NCI-H128 (cell line): ENCODE measurements around the gene PDSS2.
"Not testable (repeated sequence)": the region's sequence is repeated elsewhere in the genome, so short reads cannot be mapped to it uniquely, and the experiment has no call there.

Source experiments
- DNase-seq: peaks from one replicate; lab custom pipeline; 2025; ENCODE audit not compliant: unreplicated experiment; lab: John Stamatoyannopoulos, UW

The PDSS2 gene

DNA sequence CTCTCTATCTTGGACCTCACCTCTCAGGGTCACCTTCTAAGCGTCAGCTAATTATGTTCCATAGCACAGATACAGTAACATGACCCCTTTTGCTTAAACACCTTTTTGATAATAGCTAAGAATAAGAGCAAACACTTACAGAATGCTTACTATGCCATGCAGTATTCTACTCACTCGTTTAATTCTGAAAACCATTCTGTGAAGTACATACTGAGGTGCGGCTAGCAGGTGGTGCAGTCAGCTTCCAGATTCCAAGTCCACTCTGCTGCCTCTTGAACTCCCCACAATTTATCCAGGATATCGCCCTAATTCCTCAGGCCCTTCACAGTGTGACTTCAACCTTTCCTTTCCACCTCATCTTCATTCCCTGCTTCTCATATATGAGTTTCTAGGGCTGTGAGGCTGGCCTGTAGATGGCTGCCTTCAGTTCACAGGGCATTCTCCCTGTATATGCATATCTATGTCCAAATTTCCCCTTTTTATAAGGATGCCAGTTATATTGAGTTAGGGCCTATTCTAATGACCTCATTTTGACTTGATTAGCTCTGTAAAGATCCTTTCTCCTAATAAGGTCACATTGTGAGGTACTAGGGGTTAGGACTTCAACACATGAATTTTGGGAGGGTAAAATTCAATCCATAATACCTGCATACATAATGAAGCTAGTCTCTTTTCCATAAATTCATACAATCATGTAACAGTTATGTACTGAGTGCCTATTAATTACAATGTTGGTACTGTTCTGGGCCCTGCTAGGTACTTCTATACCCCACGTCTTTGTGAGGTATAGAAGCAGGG, 130.1 kb downstream of the PDSS2 start:
- no peak for DNase-seq

DNA sequence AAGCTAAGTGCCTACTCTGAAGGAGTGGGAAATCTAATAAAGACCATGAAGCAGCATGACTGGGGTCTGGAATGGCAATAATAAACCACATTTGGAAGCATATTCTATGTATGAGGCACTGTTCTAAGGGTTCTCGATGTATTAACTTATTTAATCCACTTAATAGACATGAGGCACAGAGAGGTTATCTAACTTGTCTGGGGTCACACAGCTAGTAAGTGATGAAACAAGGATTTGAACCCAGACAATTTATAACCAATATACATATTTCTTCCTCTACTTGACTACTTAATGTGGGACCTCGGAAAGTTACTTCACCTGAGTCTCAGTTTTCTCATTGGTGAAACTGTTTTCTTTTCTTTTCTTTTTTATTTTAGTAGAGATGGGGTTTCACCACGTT, 131.3 kb downstream of the PDSS2 start:
- DNase-seq = no peak

DNA sequence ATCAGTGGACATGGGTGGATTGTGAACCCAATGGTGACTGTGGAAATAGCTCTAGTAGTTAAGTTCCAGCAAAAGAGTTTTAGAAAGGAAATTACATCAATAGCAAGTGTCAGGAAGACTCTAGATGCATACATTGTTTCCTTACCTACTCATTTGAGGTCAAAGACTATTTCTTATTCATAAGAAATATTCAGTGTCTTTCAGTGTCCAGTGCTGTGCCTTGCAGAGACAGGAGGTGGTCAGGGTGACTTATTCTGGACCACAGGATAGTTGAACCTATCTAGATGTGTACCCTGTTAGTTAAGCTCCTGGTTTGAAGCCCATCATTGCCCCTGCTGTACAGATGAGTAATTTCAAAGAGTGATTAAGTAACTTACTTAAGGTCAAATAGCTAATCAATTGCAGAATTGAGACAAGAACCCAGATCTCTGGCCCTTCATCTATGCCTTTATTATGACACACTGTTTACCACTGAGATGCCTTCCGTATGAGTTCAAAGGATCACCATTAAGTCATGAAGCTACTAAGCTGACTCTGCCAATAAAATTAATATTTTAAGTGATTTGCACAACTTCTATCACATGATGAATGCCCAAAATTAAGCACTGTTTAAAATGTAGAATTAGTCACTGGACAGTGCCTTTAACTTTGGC, 136.1 kb downstream of the PDSS2 start:
- no peak for DNase-seq

DNA sequence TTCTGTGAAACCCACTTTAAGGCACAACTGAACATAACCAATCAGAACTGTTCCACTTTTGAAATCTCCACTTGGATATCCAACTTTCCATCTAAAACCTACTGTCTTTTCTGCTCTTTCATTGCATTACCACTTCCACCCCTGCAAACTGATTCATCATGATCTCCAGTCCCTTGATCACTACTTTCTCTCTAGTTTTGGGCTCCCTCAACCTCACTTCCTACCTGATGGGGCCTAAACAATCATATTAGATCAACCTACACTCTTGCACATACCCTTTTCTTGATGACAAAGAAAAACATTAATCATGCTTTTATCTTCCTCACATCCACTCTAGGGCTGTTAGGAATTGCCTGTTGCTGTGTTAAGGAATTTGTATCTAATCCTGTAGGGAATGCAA, 137.6 kb downstream of the PDSS2 start:
- DNase-seq = no peak

DNA sequence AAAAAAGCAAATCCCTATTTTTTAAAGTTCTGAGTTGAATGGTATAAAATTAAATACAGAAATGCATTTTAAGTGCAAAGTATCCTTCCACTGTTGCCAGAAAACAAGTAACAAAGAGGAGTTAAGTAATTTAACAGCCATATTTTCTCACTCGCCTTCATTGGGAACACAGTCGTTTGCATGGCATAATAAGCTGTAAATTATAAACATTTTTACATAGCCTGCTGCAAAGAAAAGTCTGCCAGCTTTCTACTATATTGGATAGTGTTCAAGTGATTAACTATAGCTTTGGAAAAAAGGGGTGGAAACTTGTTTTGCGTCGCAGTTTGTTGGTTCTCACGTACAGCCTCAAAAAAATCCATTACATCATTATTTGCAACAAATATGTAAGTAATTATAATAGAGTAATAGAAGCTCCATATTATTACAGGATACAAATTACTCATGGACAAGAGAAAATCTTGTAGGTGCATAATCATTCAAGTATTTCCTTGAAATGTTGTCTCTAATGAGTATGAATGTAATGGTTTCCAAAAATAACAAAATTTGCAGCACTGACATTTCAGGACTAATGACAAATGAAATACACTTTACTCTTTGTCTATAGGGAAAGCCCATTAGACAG, 139.3 kb downstream of the PDSS2 start:
- DNase-seq = no peak

DNA sequence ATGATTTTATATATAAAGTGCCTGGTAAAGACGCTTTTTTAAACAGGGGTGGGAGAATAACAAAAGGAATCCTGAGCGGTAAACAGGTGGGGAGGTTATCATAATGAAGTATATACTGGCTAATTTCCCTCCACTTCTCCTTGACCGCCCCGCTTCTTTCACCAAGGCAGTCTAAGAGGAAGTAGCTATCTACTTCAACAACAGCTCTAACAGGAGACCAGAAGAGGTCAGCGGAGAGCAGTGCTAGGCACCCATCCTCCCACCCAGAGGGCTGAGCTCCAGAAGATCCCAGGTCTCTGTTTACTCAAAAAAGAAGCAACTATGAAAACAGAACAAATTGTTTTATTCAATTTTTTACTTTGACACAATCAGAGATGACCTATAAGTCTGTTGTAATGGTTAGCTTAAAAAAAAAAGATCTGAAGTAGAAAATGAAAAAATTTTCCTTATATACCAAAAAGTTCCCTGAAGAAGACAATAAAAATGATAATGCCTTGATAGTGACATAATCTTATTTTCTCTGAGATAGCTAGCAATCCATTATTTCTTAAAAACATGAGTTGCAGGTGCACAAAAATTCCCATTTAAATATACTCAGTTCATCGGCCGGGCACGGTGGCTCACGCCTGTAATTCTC, 141.1 kb downstream of the PDSS2 start:
- DNase-seq = no peak

DNA sequence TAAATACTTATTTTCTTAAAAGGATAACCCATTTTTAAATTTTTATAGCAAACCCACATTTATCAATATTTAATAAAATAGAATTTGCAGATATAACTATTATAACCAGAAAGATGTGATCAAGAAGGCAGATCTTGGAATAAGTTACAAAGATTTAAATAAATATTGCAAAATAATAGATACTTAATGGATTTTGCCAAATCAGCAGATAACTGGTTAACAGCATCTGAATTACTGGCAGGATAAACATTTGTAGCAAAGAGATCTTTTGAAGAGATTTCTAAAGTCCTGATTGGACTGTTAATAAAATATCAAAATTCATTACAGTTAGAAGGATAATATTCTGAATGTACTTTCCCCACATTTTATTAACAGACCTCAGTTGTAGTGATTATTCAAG, 144.2 kb downstream of the PDSS2 start:
- DNase-seq = no peak

DNA sequence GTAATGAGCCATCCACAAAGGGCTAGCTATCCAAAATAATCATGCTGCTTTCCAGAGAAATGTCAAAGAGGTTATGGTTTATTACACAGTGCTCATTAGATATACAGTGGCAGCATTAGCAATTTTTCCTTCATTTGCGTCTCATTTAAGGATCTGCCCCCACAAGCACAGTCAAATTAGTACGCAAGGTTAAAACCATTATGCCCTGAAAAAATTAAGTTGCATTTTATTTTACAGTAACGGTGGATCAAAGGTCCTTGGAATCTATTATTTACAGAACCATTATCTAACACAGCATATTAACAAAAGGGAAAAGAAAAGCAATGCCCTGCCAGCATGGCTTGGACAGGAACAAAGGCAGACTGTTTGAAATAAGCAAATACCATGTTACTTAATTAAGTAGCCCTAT, 144.8 kb downstream of the PDSS2 start:
- DNase-seq = no peak

DNA sequence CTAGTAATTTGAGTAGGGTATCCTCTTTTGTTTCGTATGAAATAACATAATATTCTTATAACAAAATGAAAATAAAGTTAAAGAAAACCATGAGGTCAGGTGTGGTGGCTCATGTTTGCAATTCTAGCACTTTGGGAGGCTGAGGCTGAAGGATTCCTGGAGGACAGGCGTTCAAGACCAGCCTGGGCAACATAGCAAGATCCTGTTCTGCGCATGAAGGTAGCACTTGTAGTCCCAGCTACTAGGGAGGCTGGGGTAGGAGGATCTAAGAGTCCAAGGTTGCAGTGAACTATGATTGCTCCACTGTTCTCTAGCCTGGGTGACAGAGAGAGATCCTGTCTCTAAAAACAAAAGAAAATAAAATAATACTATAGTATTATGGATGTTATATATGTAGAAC, 145.6 kb downstream of the PDSS2 start:
- DNase-seq = no peak

DNA sequence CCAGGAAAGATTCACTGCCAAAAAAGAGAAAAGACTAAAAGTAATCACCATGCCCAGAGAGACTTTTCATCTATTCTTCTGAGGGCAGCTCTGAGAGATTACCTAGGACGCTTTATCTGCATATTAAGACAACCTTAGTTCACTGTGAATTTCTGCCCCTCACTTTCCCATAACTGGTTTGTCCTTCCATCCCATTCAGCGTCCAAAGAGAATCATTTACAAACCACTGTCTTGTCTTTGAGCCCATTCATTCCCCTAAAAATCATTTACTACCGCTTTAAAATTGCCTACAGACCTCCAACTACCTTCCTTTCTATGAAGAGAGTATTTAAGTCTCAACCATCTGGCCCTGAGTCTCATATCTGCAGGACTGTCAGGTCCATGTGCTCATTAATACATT, 149.0 kb downstream of the PDSS2 start:
- DNase-seq = no peak

DNA sequence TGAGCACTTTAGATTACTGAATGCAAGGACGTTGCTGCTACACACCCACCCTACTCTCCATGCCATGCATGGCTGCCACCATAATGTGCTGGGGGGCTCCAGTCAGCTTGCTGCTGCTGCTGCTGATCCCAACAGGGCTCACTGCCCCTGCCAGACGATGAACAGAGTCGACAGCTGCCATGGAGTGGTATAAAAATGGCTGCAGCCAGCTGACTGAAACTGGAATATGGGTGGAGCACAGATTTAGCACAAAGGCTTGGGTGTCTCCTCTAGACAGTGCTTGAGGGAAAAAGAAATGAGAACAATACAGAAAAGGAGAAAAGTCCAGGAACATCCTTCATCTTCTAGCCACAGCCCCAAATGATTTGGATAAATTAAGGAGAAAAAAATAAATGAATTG, 150.7 kb downstream of the PDSS2 start:
- no peak for DNase-seq

DNA sequence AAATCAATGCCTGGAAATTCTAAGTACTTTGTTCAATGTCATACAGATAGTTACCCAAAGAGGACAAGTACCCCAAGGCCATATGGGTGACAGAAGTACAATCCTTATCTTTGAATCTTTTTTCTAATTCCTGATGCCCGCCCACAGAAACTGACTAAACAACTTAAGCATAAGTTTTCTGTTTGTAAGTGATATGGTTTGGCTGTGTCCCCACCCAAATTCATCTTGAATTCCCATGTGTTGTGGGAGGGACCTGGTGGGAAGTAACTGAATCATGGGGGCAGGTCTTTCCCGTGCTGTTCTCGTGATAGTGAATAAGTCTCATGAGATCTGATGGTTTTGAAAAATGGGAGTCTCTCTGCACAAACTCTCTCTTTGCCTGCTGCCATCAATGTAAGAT, 153.4 kb downstream of the PDSS2 start:
- not testable (repeated sequence) for DNase-seq

DNA sequence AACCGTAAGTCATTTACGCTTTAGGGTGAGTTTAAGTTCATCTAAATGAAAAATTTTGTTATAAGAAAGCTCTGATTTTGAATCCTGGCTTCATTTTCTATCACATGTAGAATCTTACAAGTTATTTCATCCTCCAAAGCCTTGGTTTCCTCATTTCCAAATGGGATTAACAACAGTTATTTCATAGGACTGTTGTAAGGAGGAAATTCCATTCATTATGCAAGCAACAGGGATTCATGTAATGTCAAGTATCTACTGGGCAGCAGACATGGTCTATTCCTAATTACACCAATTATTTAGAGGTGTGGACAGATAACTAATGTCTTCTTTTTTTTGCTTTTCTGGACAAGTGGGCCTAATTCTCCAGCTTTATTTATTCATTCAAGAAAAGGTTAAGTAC, 154.0 kb downstream of the PDSS2 start:
- DNase-seq = no peak

DNA sequence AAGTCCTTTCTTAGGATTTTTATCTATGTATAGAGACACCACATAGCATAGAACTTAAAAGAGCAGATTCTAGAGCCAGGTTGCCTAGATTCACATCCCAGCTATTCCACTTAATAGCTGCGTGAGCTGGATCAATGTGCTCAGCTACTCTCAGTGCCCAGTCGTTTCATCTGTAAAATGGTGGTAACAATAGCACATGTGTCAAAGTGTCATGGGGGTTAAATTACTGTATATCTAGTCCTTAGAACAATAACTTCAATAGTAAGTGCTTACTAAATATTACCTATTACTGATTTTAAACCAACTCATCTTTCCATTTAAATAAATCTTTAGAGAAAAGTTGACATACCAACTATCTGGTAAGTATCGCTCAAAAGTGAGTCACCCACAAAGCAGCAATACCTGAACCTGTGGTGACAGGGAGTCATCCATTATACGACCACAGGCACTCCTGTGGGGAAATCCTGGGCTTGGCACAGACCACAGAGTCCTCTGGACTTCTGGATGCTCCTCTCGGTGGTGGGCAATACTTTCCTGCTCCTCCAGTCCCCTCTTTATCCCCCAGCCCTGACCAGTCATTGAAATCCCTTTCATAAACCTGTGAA, 154.8 kb downstream of the PDSS2 start:
- DNase-seq = no peak

DNA sequence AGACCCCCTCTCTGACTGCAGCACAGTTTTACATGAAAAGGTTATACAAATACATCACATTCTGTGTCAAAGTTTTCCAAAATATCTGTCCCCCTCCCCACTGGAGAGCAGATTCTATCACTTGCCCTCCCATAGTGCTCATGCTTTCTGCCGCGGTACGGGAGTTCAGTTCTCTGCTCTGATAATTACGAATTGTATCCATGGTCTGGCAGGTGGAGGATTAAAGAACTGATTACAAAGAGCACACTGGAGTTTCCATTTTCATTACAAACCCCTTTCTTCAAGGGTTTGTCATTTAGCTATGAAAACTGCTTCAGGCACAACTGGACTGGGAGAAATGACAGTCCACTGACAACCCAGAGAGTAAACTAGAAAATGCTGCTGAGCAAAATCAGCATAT, 166.0 kb downstream of the PDSS2 start:
- DNase-seq = no peak

DNA sequence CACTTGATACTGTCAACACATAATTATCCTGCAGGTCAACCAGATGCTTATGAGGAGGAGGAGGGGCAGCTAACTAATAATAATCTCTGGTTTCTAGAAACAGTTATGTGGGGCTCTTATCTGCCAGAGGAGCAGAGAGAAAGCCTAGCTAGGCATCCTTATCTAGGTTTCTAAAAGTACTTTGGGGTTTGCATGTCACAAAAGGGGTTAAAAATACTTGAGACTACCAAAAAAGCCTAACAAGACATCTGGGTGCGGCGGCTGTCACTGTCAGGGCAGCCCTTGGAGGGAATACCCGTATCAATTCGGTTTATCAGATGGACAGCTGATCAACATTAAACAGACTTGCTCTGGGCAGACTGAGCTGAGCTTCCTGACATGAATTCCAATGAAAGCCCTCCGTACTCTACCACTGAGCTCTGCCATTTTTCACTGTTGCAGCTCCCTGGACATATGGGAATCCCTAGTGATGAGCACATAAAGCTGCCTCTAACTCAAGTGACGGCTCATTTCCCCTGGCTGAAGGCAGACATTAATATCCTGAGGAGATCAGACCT, 166.6 kb downstream of the PDSS2 start:
- DNase-seq = no peak

DNA sequence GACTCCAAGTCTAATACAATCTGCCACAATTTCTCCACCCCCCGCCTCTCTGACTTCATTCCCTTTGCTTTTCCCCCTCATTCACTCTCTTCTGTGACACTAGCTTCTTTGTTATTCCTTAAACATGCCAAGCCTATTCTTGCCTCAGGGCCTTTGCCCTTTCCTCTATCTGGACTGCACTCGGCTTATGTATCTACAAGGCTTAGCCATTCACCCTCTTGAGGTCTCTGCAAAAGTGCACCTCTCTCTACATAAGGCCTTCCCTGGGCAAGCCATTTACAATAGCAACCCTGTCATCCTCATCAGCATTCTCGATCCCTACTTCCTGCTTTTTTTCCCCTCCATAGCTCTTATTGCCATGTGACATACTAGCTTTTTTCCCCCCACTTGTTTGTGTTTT, 168.9 kb downstream of the PDSS2 start:
- DNase-seq = no peak

DNA sequence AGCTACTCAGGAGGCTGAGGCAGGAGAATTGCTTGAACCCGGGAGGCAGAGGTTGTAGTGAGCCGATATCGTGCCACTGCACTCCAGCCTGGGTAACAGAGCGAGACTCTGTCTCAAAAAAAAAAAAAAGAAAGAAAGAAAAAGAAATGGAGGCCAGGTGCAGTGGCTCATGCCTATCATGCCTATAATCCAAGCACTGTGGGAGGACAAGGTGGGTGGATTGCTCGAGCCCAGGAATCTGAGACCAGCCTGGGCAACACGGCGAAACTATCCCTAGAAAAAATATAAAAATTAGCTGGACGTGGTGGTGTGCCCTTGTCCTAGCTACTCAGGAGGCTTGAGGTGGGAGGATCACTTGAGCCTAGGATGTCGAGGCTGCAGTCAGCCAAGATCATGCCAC, 170.1 kb downstream of the PDSS2 start:
- not testable (repeated sequence) for DNase-seq

DNA sequence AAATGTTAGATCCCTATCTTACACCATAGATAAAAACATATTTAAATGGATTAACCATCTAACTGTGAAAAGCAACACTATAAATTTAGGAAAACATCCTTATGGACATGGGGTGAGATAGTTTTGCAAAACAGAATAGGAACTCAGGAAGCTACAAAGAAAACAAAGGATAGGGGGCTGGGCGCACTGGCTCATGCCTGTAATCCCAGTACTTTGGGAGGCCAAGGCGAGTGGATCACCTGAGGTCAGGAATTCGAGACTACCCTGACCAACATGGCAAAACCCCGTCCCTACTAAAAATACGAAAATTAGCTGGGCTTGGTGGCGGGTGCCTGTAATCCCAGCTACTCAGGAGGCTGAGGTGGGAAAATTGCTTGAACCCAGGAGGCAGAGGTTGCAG, 173.7 kb downstream of the PDSS2 start:
- not testable (repeated sequence) for DNase-seq

DNA sequence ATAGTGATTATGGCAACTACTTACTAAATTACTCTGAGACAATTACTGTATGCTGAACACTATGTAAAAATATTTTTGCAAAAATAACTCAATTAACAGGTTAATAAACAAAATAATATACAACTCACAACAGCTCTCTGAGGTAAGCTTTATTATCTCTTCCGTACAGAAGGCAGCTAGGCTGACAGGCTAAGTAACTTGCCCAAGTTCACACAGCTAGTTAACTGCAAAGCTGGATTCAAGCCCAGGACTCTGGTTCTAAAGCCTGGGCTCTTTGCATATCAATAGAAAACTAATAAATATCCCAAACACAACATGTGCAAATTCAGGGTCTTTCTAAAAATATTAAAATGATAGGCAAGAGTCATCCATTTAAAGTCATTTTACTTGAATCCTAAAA, 174.6 kb downstream of the PDSS2 start:
- DNase-seq = no peak

DNA sequence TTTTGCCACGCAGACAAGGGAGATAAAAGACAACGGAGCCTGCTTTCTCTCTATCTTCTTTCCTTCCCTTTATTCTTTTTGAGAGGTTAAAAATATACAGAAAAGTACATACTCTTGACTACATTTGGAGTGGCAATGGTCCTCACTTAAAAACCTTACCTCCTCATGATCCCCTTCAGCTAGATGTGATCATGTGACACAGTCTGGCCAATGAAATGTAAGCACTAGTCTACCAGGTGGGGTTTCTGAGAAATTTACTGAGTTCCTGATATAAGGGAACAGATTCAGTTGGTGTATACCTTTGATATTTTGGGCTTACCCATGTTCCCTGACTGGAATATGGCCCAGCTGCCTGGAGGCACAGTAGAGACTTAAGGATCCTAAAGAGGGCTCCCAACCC, 178.6 kb downstream of the PDSS2 start:
- DNase-seq = no peak
